Mesenchymal stem cell (in vitro differentiated cells and primary cell): ENCODE results near the gene FRY.

Experiments used
- DNase-seq: peaks from one replicate; pipeline ENCODE4 v3.0.0-alpha.2; 2013
- H2AFZ ChIP-seq: one replicate; pipeline ENCODE4 v1.6.1; 2013; ENCODE audit warnings: low read depth, mild to moderate bottlenecking, control low read depth, inconsistent platforms, low read length, moderate library complexity
- H2AK5ac ChIP-seq: 2 replicates; pipeline ENCODE4 v1.6.1; 2013; ENCODE audit warnings: low read length, moderate library complexity, mild to moderate bottlenecking, inconsistent platforms; ENCODE audit not compliant: severe bottlenecking
- H2BK120ac ChIP-seq: one replicate; pipeline ENCODE4 v1.6.1; 2013; ENCODE audit warnings: low read depth, mild to moderate bottlenecking, inconsistent platforms, low read length, moderate library complexity
- H2BK12ac ChIP-seq, 2 experiments: one replicate each; pipeline ENCODE4 v1.6.1; 2013; ENCODE audit warnings: inconsistent platforms in 2 of 2, low read length in 2 of 2, mild to moderate bottlenecking in 2 of 2, moderate library complexity in 2 of 2, control low read depth in 1 of 2
- H2BK15ac ChIP-seq: one replicate; pipeline ENCODE4 v1.6.1; 2013; ENCODE audit warnings: mild to moderate bottlenecking, low read depth, inconsistent platforms; ENCODE audit not compliant: poor library complexity, severe bottlenecking
- H2BK5ac ChIP-seq: 2 replicates; pipeline ENCODE4 v1.6.1; 2013; ENCODE audit warnings: low read depth, mild to moderate bottlenecking, low read length, control low read depth, inconsistent platforms; ENCODE audit not compliant: poor library complexity, severe bottlenecking
- H3K14ac ChIP-seq, 2 experiments: one replicate each; pipeline ENCODE4 v1.6.1; 2013; ENCODE audit warnings: inconsistent platforms in 2 of 2, low read length in 2 of 2, control low read depth in 1 of 2, mild to moderate bottlenecking in 1 of 2, moderate library complexity in 1 of 2
- H3K18ac ChIP-seq, 2 experiments: one replicate each; pipeline ENCODE4 v1.6.1; 2013; ENCODE audit warnings: inconsistent platforms in 2 of 2, low read length in 2 of 2, control low read depth in 1 of 2, low read depth in 1 of 2, mild to moderate bottlenecking in 1 of 2
- H3K23ac ChIP-seq, 2 experiments: one replicate each; pipeline ENCODE4 v1.6.1; 2013; ENCODE audit warnings: inconsistent platforms in 2 of 2, low read length in 2 of 2, mild to moderate bottlenecking in 2 of 2, moderate library complexity in 2 of 2, control low read depth in 1 of 2
- H3K27ac ChIP-seq: 2 replicates; pipeline ENCODE4 v1.5.1; 2013; ENCODE audit warnings: mild to moderate bottlenecking, moderate library complexity, low read length, control low read depth, inconsistent platforms; ENCODE audit not compliant: poor library complexity, severe bottlenecking
- H3K27me3 ChIP-seq, 2 experiments: 2 replicates each; pipeline versions ENCODE4 v1.6.1 to v1.7.0; 2013; ENCODE audit warnings: low read length in 2 of 2, mild to moderate bottlenecking in 2 of 2, moderate library complexity in 2 of 2, control low read depth in 1 of 2, inconsistent platforms in 1 of 2; ENCODE audit not compliant: control insufficient read depth in 1 of 2, insufficient read depth in 1 of 2
- H3K36me3 ChIP-seq, 2 experiments: 2 replicates each; pipeline versions ENCODE4 v1.6.1 to v1.7.0; 2013; ENCODE audit warnings: low read length in 2 of 2, control low read depth in 1 of 2, inconsistent platforms in 1 of 2, low read depth in 1 of 2, mild to moderate bottlenecking in 1 of 2; ENCODE audit not compliant: insufficient read depth in 2 of 2, control insufficient read depth in 1 of 2
- H3K4ac ChIP-seq, 2 experiments: one replicate each; pipeline ENCODE4 v1.6.1; 2013; ENCODE audit warnings: inconsistent platforms in 2 of 2, low read length in 2 of 2, mild to moderate bottlenecking in 2 of 2, moderate library complexity in 2 of 2, control low read depth in 1 of 2, low read depth in 1 of 2
- H3K4me1 ChIP-seq: 2 replicates; pipeline ENCODE4 v1.6.1; 2013; ENCODE audit warnings: low read depth, low read length, control low read depth; ENCODE audit not compliant: control insufficient read depth, insufficient read depth
- H3K4me2 ChIP-seq: 2 replicates; pipeline ENCODE4 v1.6.1; 2013; ENCODE audit warnings: low read length, mild to moderate bottlenecking, inconsistent platforms; ENCODE audit not compliant: poor library complexity, severe bottlenecking
- H3K4me3 ChIP-seq, 2 experiments: 2 replicates each; pipeline versions ENCODE4 v1.5.1 to v1.7.0; 2013; ENCODE audit warnings: low read length in 2 of 2, mild to moderate bottlenecking in 2 of 2, control low read depth in 1 of 2, low read depth in 1 of 2; ENCODE audit not compliant: insufficient read depth in 1 of 2
- H3K79me1 ChIP-seq: replicated peaks from 2 replicates; pipeline ENCODE4 v1.6.1; 2013; ENCODE audit warnings: mild to moderate bottlenecking, control low read depth, low read length, inconsistent platforms; ENCODE audit not compliant: poor library complexity, severe bottlenecking
- H3K9ac ChIP-seq: 2 replicates; pipeline ENCODE4 v1.7.0; 2013; ENCODE audit warnings: mild to moderate bottlenecking, low read length, moderate library complexity
- H3K9me3 ChIP-seq: 2 replicates; pipeline ENCODE4 v1.7.0; 2013; ENCODE audit warnings: mild to moderate bottlenecking, low read length; ENCODE audit not compliant: control insufficient read depth
- H4K8ac ChIP-seq: one replicate; pipeline ENCODE4 v1.6.1; 2013; ENCODE audit warnings: inconsistent platforms, mild to moderate bottlenecking, low read length, moderate library complexity
- H4K91ac ChIP-seq: one replicate; pipeline ENCODE4 v1.6.1; 2013; ENCODE audit warnings: mild to moderate bottlenecking, low read length, inconsistent platforms
- WGBS: methylation state at CpG from one replicate; pipeline ENCODE4 v1.1.7; 2013; ENCODE audit warnings: mixed read lengths; 5-methylcytosine and 5-hydroxymethylcytosine counted together

FRY gene

GRCh38 chr13:32206097-32206740, 174.6 kb downstream of the FRY start:
- Histone ChIP-seq H3K27ac (no peak overlapping the region), H3K79me1 (no peaks in the 10 kb centered on the region), H3K23ac (no peak overlapping the region), H2BK5ac (no peak overlapping the region), H3K27me3 (no peaks in the 10 kb centered on the region), H3K18ac (peak overlapping the region in 1 of 2 experiments; percentile 11), H3K4me3 (no peak overlapping the region), H4K91ac (no peak overlapping the region), H3K9ac (no peak overlapping the region), H3K14ac (peak overlapping the region in 1 of 2 experiments; percentile 3), H2AK5ac (no peak overlapping the region), H2BK120ac (no peak overlapping the region), H3K4ac (no peak overlapping the region), H4K8ac (no peak overlapping the region), H2BK15ac (no peak overlapping the region), H3K4me1 (peaks cover 3% of the 10 kb centered on the region), H3K36me3 (peaks cover 0 to 6% of the 10 kb centered on the region in 2 experiments), H3K4me2 (no peak overlapping the region), H2AFZ (no peak overlapping the region), H2BK12ac (no peak overlapping the region), H3K9me3 (no peaks in the 10 kb centered on the region)
- 85% methylated on average over 5 of the region's 5 CpGs for WGBS
- DNase-seq, result peak; percentile 17

- 91% methylated on average over 13 of the region's 13 CpGs for WGBS
- no peak overlapping the region for H3K23ac ChIP-seq
- no peak overlapping the region for H3K4ac ChIP-seq
Observed at GRCh38 chr13:32208860-32209259, 177.3 kb downstream of the FRY start.

GRCh38 chr13:32209652-32210051, 178.1 kb downstream of the FRY start:
- Histone ChIP-seq H3K27me3 (no peaks in the 10 kb centered on the region), H2BK12ac (peak overlapping the region in 1 of 2 experiments; percentile 94), H2BK15ac (no peak overlapping the region), H3K27ac (no peak overlapping the region), H3K14ac (no peak overlapping the region), H2BK120ac (no peak overlapping the region), H4K91ac (no peak overlapping the region), H2AFZ (no peak overlapping the region), H3K79me1 (no peaks in the 10 kb centered on the region), H3K4me2 (no peak overlapping the region), H3K4me3 (no peak overlapping the region), H3K9ac (no peak overlapping the region), H3K4ac (peak overlapping the region in 1 of 2 experiments; percentile 58), H3K18ac (peak overlapping the region in 1 of 2 experiments; percentile 46), H3K9me3 (no peaks in the 10 kb centered on the region), H3K4me1 (peaks cover 8% of the 10 kb centered on the region), H2AK5ac (no peak overlapping the region), H4K8ac (no peak overlapping the region), H2BK5ac (no peak overlapping the region), H3K23ac (no peak overlapping the region), H3K36me3 (peaks cover 3 to 6% of the 10 kb centered on the region in 2 experiments)
- peak; percentile 24 for DNase-seq
- 96% methylated on average over 1 of the region's 2 CpGs for WGBS

More at GRCh38 chr13:32208860-32209259, 177.3 kb downstream of the FRY start:
- no peak overlapping the region for H3K4me3 ChIP-seq
- peak overlapping the region; percentile 28 to 45 for H3K18ac ChIP-seq
- no peaks in the 10 kb centered on the region for H3K79me1 ChIP-seq
- no peak overlapping the region for H3K9ac ChIP-seq
- no peak for DNase-seq
- H4K8ac ChIP-seq, result no peak overlapping the region
- peak overlapping the region; percentile 88 for H2BK15ac ChIP-seq
- H2BK120ac ChIP-seq, result peak overlapping the region; percentile 11
- no peaks in the 10 kb centered on the region for H3K9me3 ChIP-seq
- peak overlapping the region; percentile 20 to 65 for H2BK12ac ChIP-seq
- H2AFZ ChIP-seq, result no peak overlapping the region
- peaks cover 0 to 6% of the 10 kb centered on the region in 2 experiments for H3K36me3 ChIP-seq
- no peak overlapping the region for H3K27ac ChIP-seq
- no peaks in the 10 kb centered on the region for H3K27me3 ChIP-seq
- peaks cover 8% of the 10 kb centered on the region for H3K4me1 ChIP-seq
- H3K4me2 ChIP-seq, result no peak overlapping the region
- peak overlapping the region in 1 of 2 experiments; percentile 11 for H3K14ac ChIP-seq
- H2BK5ac ChIP-seq, result no peak overlapping the region
- H2AK5ac ChIP-seq, result no peak overlapping the region
- H4K91ac ChIP-seq, result peak overlapping the region; percentile 72

- H3K27ac ChIP-seq, result no peak overlapping the region
- H3K14ac ChIP-seq, result no peak overlapping the region
- no peaks in the 10 kb centered on the region for H3K79me1 ChIP-seq
- no peak overlapping the region for H2BK120ac ChIP-seq
- no peak overlapping the region for H2BK5ac ChIP-seq
- peaks cover 6% of the 10 kb centered on the region in 2 experiments for H3K36me3 ChIP-seq
- H3K9me3 ChIP-seq, result no peaks in the 10 kb centered on the region
- H4K91ac ChIP-seq, result no peak overlapping the region
- peaks cover 8% of the 10 kb centered on the region for H3K4me1 ChIP-seq
- H4K8ac ChIP-seq, result no peak overlapping the region
- H3K27me3 ChIP-seq, result no peaks in the 10 kb centered on the region
- no peak overlapping the region for H3K9ac ChIP-seq
- H2AFZ ChIP-seq, result no peak overlapping the region
- no peak overlapping the region for H3K4me3 ChIP-seq
- no peak overlapping the region for H2BK12ac ChIP-seq
- H3K18ac ChIP-seq, result no peak overlapping the region
- DNase-seq, result no peak
- no peak overlapping the region for H2AK5ac ChIP-seq
- H2BK15ac ChIP-seq, result no peak overlapping the region
- no peak overlapping the region for H3K23ac ChIP-seq
- no peak overlapping the region for H3K4me2 ChIP-seq
- H3K4ac ChIP-seq, result no peak overlapping the region
Observed at GRCh38 chr13:32210101-32210500, 178.5 kb downstream of the FRY start.
